GM21390 (cell line): ENCODE data around the gene CDH26.
"Not testable (repeated sequence)": the region's sequence is repeated elsewhere in the genome, so short reads cannot be mapped to it uniquely, and the experiment has no call there.

ENCODE experiments used
- ATAC-seq: cut with Tn5 transposase; IDR thresholded peaks from one replicate; pipeline ENCODE4 v1.9.1; 2021; ENCODE audit not compliant: unreplicated experiment

Gene CDH26

DNA sequence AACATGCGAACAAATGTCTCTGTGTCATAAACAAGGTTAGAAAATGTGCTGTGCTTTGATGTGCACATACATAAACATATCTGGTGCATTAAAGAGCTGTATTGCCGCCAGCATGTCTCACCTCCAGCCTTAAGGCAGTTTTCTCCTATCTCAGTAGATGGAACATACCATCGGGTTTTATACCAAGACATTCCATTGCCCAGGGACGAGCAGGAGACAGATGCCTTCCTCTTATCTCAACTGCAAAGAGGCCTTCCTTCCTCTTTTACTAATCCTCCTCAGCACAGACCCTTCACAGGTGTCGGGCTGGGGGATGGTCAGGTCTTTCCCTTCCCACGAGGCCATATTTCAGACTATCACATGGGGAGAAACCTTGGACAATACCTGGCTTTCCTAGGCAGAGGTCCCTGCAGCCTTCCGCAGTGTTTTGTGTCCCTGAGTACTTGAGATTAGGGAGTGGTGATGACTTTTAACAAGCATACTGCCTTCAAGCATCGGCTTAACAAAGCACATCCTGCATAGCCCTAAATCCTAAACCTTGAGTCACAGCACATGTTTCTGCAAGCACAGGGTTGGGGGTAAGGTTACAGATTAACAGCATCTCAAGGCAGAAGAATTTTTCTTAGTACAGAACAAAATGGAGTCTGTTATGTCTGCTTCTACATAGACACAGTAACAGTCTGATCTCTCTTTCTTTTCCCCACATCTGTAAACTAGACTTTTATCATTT, 83.4 kb downstream of the CDH26 start:
- not testable (repeated sequence) for ATAC-seq

DNA sequence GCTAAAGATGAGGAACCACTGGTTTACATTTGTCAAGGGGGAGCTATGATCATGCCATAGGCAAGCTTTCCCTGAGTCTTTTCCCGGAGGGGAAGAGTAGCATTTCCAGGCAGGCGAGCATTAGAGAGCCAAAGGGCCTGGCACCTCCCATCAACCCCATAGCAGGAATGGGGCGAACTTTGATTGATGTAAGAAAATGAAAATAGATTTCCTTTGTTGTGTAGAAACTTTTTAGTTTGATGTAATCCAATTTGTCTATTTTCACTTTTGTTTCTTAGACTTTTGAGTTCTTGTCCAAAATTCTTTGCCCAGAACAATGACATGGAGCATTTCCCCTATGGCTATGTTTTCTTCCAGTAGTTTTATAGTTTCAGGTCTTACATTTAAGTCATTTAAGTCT, 85.2 kb downstream of the CDH26 start:
- no peak for ATAC-seq

- ATAC-seq = no peak
Observed at GRCh38 chr20:60046011-60046413, 87.8 kb downstream of the CDH26 start.

DNA sequence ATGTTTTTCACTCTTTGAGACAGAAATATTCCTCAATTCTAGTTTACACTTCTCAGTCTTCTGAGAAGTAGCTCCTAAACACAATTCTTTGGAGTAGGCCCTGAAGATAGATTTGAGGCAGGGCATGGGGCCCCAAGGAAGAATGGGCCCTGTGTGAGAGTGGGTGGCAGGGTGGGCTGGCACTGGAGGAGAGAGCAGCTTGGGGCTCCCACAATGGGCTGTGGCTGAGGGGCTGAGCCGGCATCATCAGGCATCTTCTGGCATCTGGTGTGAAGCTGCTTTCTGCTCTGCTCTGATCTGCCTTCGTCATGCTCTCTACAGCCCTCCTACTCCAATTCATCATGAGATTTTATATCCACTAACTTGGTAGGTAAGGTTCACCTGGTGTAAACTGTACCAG, 88.2 kb downstream of the CDH26 start:
- ATAC-seq = no peak

GRCh38 chr20:60046860-60047259, 88.6 kb downstream of the CDH26 start:
- ATAC-seq = no peak

GRCh38 chr20:60048634-60049521, 90.7 kb downstream of the CDH26 start:
- no peak for ATAC-seq

GRCh38 chr20:60049601-60050000, 91.4 kb downstream of the CDH26 start:
- ATAC-seq = no peak

DNA sequence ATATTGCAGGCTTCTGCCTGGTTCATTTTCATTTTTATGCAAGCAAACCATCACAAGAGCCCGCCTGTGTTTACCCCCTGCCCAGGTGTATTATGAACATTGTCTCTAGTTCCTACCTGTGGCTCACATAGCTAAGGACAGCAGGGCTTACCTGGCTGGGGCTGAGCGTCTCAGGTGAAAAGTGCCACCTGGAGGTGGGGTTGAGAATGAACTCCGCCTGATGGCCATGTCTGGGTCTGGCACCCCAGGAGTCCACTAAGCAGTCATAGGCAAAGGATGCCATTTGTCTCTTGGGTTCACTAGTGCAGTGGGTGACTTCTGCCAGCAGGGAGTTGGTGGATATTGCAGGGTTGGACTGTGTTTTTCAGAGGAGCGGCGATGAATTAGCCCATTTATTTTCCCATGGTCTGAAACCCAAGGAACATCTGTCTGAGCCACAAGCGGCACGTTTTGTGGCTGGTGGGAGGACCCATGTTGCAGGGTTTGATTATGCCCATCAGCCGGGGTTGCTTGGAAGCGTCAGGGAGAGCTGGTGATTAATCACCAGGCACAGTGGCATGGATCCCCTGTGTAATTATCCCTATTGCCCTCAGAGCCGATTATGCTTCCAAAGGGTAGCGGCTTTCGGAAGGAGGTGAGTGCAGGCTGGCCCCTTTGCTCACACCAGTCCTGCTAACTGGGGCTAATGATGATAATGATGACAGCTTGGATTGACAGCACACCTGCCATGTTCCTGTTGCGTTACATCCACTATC, 92.1 kb downstream of the CDH26 start:
- ATAC-seq = no peak

DNA sequence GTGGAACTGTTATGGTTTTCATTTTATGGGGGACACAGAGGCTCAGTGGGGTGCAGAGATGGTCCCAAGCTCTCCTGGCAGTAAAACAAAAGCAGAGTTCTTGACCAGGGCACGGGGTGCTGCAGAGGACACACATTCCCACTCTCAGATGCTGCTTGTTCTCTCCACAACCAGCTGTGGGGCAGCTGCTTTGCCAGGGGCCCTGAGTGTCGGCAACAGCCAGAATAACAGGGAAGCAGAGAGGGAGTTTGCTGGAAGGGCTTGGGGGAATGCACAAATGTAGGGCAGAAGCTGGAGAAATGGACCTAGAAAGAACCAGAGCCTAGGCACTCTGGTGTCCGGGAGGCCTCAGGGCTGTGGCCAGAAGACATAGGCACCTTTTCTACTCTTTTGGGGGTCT, 93.7 kb downstream of the CDH26 start:
- no peak for ATAC-seq

DNA sequence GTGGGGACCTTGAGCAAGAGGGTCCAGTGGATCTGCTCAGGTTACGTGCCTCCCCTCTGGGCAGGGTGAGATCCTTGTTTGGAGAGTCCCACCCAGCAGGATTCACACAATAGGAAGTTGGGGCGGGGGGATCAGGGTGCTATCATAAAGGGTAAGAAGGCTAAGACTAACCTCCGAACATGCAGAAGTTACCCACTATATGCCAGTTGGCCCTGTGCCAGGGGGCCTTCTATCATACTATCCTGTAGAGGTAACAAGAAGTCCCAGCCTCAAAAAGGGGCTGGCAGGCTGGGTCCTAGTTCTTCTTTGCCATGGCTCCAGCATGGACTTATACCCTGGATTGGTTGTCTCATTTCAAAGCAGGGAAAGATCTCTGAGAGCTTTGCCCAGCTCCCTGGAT, 94.1 kb downstream of the CDH26 start:
- ATAC-seq = no peak

DNA sequence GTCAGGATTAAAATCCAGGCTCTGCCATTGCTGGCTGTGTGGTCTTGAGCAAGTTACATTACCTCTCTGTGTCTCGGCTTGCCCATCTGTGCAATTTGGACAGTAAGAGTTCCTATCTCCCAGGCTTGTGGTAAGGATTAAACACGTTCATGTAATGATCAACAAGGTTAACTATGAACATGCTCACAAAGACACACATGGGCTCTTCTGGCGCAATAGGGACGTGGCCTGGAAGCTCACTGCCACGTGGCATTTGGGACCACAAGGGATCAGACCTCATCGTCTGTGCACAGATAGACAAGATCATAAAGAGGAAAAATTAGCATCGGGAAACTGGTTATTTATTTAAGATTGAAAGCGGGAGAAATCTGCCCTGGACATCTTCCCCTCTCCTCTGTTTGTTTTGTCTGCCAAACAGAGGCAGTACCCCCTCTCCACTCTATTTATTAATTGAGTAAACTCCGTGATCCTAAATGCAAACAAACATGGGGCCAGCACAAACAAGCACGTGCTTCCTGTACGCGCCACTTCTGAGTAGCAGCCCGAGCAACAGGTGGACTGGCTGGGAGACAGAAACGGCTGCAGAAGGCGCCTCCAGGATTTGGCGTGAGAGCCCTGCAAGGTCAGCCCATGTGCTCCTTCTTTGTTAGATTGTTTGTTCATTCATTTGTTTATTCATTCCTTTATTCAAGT, 95.0 kb downstream of the CDH26 start:
- no peak for ATAC-seq

DNA sequence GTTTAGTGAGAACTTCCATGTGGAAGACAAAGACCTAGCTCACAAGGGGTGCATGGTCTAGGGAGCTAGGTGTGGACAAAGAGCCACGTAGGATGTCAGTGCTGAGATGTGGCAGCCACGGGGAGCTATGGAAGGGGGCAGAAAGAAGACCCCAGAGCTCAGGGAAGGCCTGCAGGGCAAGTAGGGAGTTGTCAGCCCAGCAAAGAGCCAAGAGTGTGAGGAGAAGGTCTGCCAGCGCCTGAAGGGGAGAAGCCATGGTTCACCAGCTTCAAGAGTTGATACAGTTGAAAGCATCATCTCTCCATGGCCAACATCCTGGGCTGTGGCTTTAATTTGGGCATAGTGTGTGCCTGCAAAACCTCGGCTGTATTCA, 95.6 kb downstream of the CDH26 start:
- ATAC-seq = no peak

- ATAC-seq = no peak
Observed at GRCh38 chr20:60054716-60055634, 96.8 kb downstream of the CDH26 start.

- ATAC-seq = no peak
Observed at GRCh38 chr20:60055740-60056139, 97.5 kb downstream of the CDH26 start.

DNA sequence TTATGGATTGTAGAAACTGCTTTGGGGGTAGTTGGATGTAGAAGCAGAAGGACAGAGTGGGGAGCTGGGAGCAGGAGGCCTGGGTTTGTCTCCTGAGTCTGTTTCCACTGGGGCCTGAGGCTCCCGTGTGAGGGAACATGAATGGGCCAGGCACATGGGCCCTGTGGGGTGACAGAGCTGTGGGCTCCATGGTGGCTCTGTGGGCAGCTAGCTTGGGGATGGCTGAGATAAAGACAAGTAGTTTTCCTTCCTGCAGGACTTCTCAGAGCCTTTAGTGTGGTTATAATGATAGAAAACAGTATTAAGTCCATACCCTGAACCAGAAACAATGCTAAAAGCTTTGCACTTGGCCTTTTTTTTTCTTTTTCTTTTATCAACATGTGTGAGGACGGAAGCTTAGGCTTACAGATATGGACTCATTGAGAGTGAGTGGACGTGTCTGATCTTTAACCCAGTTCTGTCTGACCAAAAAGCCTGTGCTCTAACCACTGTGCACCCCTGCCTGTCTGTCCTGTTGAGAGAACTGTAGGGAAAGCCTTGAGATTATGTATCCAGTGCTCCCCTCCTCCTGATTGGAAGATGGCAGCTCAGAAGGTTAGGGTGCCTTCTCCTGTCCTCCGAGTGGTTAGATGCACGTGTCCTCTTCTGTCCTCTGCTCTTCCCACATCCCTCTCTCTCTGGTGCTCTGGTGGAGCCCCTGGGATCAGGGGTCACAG, 98.3 kb downstream of the CDH26 start:
- no peak for ATAC-seq

GRCh38 chr20:60057123-60057865, 99.1 kb downstream of the CDH26 start:
- peak; percentile 62 for ATAC-seq

DNA sequence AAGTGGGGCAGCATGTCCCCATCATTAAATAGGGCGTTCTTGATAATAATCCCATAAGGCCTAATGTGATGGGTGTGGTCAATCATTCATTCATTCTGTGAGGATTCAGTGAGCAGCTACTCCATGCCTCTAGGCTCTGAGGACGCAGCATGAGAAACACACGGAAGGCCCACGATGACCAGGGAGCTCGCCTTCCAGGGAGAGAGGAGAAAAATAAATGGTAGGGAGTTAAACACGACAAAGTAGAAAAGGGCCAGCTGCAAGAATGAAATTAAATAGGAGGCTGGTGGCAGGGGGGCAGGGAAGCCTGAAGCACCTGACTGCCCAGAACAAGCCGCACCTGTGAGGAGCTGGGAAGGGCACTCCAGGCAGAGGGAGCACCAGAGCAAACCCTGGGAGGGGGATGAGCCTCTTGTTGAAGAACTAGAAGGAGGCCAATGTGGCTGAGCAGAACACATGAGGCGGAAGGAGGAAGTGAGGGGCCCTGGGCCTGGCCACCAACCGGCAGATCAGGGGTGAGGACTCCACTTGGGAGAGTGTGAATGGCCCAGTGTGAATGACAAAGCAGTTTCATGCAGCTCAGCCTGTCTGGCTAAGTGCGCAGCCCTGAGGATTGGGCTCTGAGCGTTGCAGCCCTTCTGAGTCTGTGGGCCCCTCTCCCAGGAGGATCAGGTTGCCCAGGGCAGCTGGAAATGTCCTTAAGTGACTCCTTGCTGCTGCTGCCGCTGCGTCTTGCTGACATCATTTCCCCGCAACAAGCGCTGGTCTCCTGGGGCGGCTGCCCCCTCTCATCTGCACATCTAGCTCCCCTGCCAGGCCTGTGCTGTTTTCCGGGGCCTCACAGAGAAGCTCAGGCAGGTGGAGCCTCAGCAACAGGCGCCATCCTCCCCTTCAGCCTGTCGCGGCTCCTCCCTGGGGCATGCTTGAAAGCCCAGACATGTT, 99.9 kb downstream of the CDH26 start:
- no peak for ATAC-seq

GRCh38 chr20:60058879-60059278, 100.7 kb downstream of the CDH26 start:
- no peak for ATAC-seq
